D341Med (cell line): ENCODE results near the gene TMEM127.
"Not testable (repeated sequence)": the region's sequence is repeated elsewhere in the genome, so short reads cannot be mapped to it uniquely, and the experiment has no call there.

Experiments
- DNase-seq: peaks from one replicate; pipeline ENCODE4 v3.0.0; 2012; ENCODE audit warnings: low spot score

Gene TMEM127

GRCh38 chr2:96265840-96266679 lies at the start of gene TMEM127, which contains the start of gene CIAO1:
Gene TMEM127 (minus strand): TSS chr2:96265997. CDS start chr2:96265381, 616 bp downstream.
Gene CIAO1 (plus strand): TSS chr2:96266225. CDS start chr2:96266351, 126 bp downstream.
- DNase-seq, result peak; percentile 95

DNA sequence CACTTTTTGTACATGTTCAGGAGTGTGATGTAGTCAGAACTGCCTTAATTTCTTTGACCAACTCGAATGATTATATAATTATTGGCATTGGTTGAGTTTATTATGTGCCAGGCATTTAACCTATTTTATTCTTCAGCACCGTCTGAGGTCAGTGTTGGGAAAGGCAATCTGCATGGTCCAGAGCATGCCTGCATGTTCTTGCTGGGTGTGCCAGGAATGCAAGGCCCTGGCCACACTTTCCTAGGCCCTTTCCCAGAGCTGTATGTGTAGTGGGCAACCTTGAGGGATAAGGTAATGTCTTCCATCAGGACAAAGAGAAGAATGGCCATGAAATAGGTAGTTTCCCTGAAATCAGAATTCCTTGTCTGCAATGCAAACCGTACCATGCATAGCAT lies 49.2 kb upstream of the TMEM127 start:
- DNase-seq, result no peak

- no peak for DNase-seq
Measured at GRCh38 chr2:96308248-96308647, 42.5 kb upstream of the TMEM127 start.

DNA sequence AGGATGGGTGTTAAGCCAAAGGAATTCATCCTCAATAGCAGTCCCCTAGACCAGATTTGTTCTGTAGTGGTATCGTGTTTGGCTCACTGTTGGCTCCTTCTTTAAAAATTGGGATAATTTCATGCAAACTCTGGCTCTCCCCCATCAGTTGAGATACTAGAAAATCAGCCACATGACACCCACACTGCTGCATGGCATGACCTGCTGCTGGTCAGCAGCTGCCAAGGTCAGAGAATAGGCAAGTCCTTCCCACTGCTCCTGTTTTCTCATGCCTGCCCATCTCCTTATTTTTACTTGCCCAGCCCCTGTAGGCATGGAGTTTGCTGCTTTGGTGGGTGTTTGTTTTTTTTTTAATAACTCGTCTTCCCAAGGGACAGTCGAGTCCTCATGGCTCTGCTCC lies 40.6 kb upstream of the TMEM127 start:
- DNase-seq, result no peak

DNA sequence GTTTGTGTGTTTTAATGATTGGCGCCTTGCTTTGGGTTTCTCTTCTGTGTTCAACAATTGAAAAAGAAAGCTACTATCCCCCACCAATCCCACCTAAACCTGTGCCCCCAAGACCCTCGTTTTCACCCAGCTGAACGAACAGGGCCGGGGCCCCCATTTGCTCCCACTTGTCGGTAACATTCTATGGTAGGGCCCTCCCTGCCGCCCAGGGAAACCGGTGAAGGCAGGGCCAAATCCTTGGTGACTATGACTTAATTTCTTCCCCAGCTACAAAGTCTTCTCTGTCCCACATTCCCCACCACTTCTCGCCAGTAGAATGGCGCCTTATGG lies 40.1 kb upstream of the TMEM127 start:
- no peak for DNase-seq

GRCh38 chr2:96305091-96305978 lies 39.5 kb upstream of the TMEM127 start, which contains the start of gene SNRNP200:
Gene SNRNP200 (minus strand): TSS chr2:96305546. CDS start chr2:96305437, 109 bp downstream.
- peak; percentile 94 for DNase-seq

DNA sequence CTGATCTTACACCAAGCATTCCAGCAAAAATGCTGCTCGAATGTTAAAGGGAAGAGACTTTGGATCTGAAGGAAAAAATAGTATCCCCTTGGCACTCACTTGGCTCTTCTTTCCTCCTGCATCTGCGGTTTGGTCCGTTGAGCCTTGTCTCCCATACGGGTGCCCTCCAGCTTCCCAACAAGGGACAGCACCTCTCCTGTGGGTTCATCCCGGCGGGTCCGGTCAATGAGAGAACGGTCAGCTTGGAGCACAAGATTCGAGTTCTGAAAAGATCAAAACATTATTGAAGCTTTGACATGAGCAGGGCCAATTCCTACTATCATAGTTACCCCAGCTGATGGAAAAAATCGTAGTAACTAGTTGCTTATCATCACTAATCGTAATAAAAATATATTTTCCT lies 38.8 kb upstream of the TMEM127 start:
- DNase-seq, result no peak

DNA sequence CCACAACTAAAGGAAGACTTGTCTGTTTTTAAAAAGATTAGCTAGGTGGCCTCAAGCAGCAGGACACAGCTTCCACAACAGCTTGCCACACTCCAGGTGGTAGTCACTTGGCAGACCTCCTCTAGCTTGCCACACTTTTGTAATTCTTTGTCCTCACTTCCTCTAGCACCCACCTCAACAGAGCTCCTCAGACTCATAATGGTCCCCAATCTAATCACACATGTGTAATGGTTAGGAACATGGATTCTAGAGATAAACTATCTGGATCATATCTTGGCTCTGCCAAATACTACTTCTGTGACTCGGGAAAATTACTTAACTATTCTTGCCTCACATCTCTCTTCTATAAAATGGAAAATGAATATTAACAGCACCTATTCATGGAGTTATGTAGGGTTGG lies 36.1 kb upstream of the TMEM127 start:
- DNase-seq, result no peak

DNA sequence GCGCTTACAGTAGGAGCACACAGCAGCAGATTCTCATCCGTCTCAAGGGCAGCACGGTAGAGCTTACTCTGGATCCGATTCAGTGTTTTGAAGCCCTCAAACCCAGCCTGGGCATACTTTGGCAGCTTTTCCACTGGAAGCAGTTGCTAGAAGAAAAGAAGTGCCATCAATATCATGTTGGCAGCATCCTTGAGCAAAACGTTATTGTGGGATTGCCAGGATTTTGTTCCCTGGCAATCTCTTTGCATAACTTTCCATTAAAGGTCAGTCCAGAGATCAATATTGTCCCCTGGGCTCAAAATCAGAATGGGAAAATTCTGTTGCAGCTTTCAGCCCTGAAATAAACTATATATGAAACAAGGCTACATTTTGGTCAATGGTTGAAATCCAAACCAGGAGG lies 31.1 kb upstream of the TMEM127 start:
- no peak for DNase-seq

DNA sequence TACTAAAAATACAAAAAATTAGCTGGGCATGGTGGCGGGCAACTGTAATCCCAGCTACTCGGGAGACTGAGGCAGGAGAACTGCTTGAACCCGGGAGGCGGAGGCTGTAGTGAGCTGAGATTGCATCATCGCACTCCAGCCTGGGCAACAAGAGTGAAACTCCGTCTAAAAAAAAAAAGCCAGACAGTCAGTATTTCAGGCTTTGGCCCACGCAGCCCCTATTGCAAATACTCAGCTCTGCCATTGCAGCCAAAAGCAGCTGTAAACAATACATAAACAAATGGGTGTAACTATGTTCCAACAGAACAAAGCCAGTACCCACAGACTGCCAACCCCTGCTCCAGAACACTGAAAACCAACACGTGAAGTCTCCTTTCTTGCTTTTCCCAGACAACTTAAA lies 28.5 kb upstream of the TMEM127 start:
- DNase-seq, result not testable (repeated sequence)

DNA sequence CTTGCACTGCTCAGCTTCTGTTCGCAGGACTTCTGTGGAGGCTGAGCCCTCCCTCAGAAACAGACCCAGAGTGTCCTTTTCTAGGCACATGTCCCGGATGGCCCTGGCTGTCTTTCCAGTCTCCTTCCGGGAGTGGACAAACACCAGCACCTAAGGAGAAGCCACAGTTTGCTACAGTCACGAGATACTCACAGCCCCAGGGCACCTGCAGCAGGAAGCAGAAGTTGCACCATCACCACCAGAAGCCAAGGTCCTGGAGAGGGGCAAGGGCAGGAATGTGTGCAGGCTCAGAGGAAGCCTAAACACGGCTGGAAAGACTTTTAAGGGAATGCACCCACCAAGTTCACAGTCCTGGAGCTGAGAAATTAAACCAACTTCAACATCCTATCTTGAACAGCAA lies 26.0 kb upstream of the TMEM127 start:
- no peak for DNase-seq

DNA sequence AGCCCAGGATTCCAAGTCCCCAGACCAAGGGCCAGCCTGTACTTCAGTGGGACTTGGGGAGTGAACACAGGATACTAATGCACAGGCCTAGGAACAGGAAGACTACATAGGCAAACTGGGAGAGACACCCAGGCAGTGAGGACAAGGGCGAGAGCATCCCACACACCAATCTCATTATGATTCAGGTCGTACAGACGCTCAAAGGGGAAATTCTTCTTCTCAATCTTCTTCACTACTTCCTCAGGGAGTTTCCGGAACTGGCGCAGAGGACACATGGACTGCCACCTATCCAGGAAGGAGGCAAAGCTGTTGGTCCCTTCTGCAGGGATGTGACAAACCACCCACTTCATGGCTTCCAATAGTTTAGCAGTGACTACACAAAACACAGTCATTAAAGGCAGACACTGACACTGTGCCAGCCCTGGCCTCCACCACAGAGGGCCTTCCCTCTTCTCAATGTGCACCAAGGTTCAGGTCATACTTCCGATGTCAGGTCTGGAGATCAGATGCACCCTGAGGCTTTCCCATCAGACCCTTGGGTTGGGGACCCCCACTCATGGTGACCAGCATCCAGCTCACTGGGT lies 21.6 kb upstream of the TMEM127 start:
- DNase-seq, result no peak

DNA sequence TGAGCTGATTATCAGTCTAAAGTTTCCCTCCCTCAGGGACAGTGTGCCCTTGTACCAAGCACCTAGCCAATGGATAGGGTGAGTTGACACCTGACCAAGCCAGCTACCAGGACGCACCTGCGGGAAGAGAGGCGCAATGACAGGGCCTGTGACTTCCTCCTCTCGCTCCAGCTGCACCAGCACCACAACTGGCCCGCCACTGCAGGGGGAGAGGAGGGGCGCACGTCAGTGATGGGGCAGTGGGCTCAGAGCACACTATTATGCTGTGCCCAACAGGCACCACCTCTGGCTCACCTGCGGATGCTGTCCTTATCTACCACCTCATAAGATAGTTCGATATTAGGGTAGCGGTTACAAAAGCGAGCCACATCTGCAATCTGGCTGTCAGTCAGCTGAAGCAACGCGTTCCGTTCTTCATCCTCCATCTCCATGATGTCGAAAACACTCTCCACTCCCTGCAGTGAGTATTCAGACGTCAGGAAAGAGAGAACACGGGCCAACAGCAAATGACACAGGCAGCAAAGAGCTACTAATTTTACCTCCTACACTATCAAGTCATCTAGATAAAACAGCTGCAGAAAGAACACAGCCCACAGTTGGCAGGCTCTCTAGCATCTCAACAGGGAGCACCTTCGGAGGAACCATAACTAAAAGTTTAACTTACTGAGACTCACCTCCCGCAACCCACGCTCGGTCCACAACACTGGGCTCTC lies 11.1 kb upstream of the TMEM127 start:
- no peak for DNase-seq

- DNase-seq, result no peak
Measured at GRCh38 chr2:96274355-96275056, 8.7 kb upstream of the TMEM127 start.

DNA sequence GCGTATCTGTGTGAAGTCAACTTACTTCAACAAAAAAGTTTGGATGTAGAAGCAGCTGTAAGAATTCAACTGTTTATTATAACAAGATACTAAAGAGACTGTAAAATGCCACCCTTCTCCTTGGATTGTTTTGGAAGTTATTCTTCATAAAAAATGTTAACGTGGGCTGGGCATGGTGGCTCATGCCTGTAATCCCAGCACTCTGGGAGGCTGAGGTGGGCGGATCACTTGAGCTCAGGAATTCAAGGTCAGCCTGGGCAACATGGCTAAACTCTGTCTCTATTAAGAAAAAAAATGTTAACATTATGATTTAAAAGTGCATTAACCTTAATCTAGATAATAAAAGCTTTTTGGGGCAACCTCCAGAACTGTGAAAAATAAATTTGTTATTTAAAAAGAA lies 8.0 kb upstream of the TMEM127 start:
- DNase-seq, result no peak

GRCh38 chr2:96271995-96272394 lies 6.2 kb upstream of the TMEM127 start:
- DNase-seq, result no peak

GRCh38 chr2:96267159-96267971 lies 1.6 kb upstream of the TMEM127 start:
- DNase-seq, result peak; percentile 72

- peak; percentile 78 for DNase-seq
Measured at GRCh38 chr2:96265349-96265839, 403 bp downstream of the TMEM127 start.

DNA sequence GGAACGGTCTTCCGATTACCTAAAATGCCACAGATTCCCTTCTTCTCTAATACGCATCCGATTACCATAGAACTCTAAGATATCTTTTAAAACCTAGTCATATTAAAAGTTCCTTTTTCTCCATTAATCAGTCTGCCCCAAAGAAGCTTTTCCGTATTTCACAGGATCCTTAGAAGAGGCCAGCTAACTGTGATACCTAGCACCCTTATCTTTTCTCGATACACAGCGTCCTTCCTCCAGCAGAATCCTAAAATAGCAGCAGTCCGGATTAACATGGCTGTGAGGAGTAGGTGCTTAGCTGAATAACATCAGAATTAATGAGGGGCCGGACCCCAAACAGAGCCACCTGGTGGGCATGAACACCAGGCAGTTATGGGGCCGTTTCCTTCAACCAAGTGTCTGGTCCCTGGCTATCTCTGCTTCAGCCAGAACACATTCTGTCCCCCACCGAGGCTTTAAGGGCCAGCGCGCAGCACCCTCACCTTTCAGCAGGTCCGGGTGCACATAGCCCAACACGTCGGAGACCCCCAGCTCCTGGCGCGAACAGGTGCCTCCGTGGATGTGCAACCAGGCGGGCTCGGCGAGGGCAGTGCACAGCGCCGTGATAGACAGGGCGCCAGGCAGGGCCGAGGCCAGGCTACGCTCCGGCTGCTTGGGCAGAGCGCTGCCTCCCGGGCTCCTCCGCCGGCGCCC lies 995 bp downstream of the TMEM127 start:
- peak; percentile 71 for DNase-seq

DNA sequence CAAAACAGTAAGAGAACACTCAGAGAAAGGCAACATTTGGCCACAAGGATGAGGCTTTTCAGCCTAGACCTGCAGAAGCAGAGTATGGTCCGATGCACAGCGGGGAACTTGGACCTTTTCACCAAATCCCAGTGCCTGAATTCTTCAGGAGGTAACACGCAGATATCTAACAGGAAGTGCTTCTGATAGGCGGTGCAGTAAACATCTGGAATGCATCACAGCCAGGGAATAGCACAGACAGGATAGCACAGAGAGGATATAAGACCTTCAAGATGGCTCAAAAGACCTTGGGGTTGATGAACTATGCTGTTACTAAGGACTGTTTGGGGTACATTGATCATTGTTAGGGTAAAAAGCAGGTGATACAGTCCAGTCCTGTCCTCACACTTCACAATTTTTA lies 1.7 kb downstream of the TMEM127 start:
- no peak for DNase-seq
